HG02588 (cell line): ENCODE data around the gene ACKR2.
A peak's percentile ranks its signal among the peaks of the same experiment; 100 is the strongest.
"Not testable (repeated sequence)": the region's sequence is repeated elsewhere in the genome, so short reads cannot be mapped to it uniquely, and the experiment has no call there.

Experiments
- ATAC-seq: cut with Tn5 transposase; IDR thresholded peaks from one replicate; pipeline ENCODE4 v1.9.1; 2021; ENCODE audit warnings: mild to moderate bottlenecking, moderate library complexity; ENCODE audit not compliant: unreplicated experiment

ACKR2 gene

GRCh38 chr3:42855219-42855546, 45.9 kb downstream of the ACKR2 start:
- ATAC-seq: no peak

GRCh38 chr3:42855547-42856380, 46.5 kb downstream of the ACKR2 start:
- ATAC-seq: no peak

- ATAC-seq: no peak
Measured at GRCh38 chr3:42856544-42856943, 47.3 kb downstream of the ACKR2 start.

- no peak for ATAC-seq
Measured at GRCh38 chr3:42864321-42864950, 55.2 kb downstream of the ACKR2 start.

- ATAC-seq: no peak
Measured at GRCh38 chr3:42865256-42865655, 56.0 kb downstream of the ACKR2 start.

- ATAC-seq: no peak
Measured at GRCh38 chr3:42867138-42867537, 57.9 kb downstream of the ACKR2 start.

GRCh38 chr3:42868841-42869240, 59.6 kb downstream of the ACKR2 start:
- ATAC-seq: no peak

- ATAC-seq: no peak
Measured at GRCh38 chr3:42871592-42872196, 62.4 kb downstream of the ACKR2 start.

- no peak for ATAC-seq
Measured at GRCh38 chr3:42872718-42873117, 63.5 kb downstream of the ACKR2 start.

GRCh38 chr3:42873221-42873982, 64.2 kb downstream of the ACKR2 start:
- no peak for ATAC-seq

- ATAC-seq: no peak
Measured at GRCh38 chr3:42874749-42875148, 65.5 kb downstream of the ACKR2 start.

- ATAC-seq: no peak
Measured at GRCh38 chr3:42875325-42876151, 66.3 kb downstream of the ACKR2 start, which contains the start of gene CYP8B1. Gene CYP8B1 (minus strand): TSS chr3:42875879. CDS start chr3:42875816, 63 bp downstream.

GRCh38 chr3:42876401-42876800, 67.2 kb downstream of the ACKR2 start:
- no peak for ATAC-seq

GRCh38 chr3:42876940-42877720, 67.9 kb downstream of the ACKR2 start:
- ATAC-seq: no peak

GRCh38 chr3:42877881-42878280, 68.6 kb downstream of the ACKR2 start:
- ATAC-seq: no peak

- no peak for ATAC-seq
Measured at GRCh38 chr3:42880183-42880582, 70.9 kb downstream of the ACKR2 start.

- ATAC-seq: peak; percentile 98
Measured at GRCh38 chr3:42880601-42881451, 71.6 kb downstream of the ACKR2 start.

- not testable (repeated sequence) for ATAC-seq
Measured at GRCh38 chr3:42883251-42883930, 74.1 kb downstream of the ACKR2 start.
